Peyer's patch (tissue), 4 donors: ENCODE data around the gene MS4A2. TPM values are rescaled to one million over a fixed set of nuclear protein-coding genes. Genes with fewer than 3 reads are reported as not detected.
"Not testable (repeated sequence)": the region's sequence is repeated elsewhere in the genome, so short reads cannot be mapped to it uniquely, and the experiment has no call there.

Source experiments
- DNase-seq, 3 donors: peaks; one replicate each; pipeline ENCODE4 v3.0.0-alpha.2; 2017 to 2019
- H3K27ac ChIP-seq, 4 donors: fragments of 200-600 bp; sonication (generic); one replicate each; pipeline ENCODE4 v1.5.1; 2016 to 2019
- H3K27me3 ChIP-seq, 2 donors: fragments of 200-600 bp; sonication (generic); one replicate each; pipeline ENCODE4 v1.5.1; 2019
- H3K36me3 ChIP-seq, 3 donors: fragments of 200-600 bp; sonication (generic); one replicate each; pipeline ENCODE4 v1.5.1; 2016 to 2019
- H3K4me1 ChIP-seq, 4 donors: fragments of 200-600 bp; sonication (generic); one replicate each; pipeline ENCODE4 v1.5.1; 2016 to 2019
- H3K4me3 ChIP-seq, 4 donors: fragments of 200-600 bp; sonication (generic); 1 replicate in 3 of 4; 2 replicates in 1 of 4; pipeline ENCODE4 v1.5.1; 2016 to 2019; ENCODE audit warnings: mild to moderate bottlenecking in 1 of 4
- H3K9me3 ChIP-seq, 4 donors: fragments of 200-600 bp; sonication (generic); one replicate each; pipeline ENCODE4 v1.5.1; 2016 to 2019; ENCODE audit warnings: mild to moderate bottlenecking in 1 of 4
- POLR2A ChIP-seq, 2 donors: fragments of 450-650 bp; IDR thresholded peaks; one replicate each; pipeline ENCODE4 v1.5.1; 2017; ENCODE audit warnings: antibody characterized with exemption in 2 of 2, mild to moderate bottlenecking in 2 of 2, moderate library complexity in 2 of 2
- total RNA-seq, 4 donors: library from RNA; depleted of rRNA; stranded (reverse); fragments of >200 nt; gene quantifications; one replicate each; pipeline ENCODE4 v1.1.0, GENCODE V29; 2016
- TF ChIP-seq, protein P1 (sequence below), 6 experiments: fragments of 450-650 bp in 4 of 6; fragments of 200-600 bp in 2 of 6; sonication (generic) in 1 of 6; IDR thresholded peaks; one replicate each; pipeline ENCODE4 v1.5.1; 2017 to 2019; ENCODE audit warnings: antibody characterized with exemption in 6 of 6, mild to moderate bottlenecking in 3 of 6, moderate library complexity in 1 of 6

MS4A2 gene
- total RNA-seq, 4 donors from 2014 or later: 0.80 to 3.3 (median 1.0) TPM; not detected in 1

- Histone ChIP-seq H3K27me3 (no peaks in the 10 kb centered on the region), H3K27ac (no peak overlapping the region), H3K4me3 (no peak overlapping the region), H3K36me3 (no peaks in the 10 kb centered on the region), H3K9me3 (no peaks in the 10 kb centered on the region), H3K4me1 (no peaks in the 10 kb centered on the region)
- TF ChIP-seq, protein P1, sequence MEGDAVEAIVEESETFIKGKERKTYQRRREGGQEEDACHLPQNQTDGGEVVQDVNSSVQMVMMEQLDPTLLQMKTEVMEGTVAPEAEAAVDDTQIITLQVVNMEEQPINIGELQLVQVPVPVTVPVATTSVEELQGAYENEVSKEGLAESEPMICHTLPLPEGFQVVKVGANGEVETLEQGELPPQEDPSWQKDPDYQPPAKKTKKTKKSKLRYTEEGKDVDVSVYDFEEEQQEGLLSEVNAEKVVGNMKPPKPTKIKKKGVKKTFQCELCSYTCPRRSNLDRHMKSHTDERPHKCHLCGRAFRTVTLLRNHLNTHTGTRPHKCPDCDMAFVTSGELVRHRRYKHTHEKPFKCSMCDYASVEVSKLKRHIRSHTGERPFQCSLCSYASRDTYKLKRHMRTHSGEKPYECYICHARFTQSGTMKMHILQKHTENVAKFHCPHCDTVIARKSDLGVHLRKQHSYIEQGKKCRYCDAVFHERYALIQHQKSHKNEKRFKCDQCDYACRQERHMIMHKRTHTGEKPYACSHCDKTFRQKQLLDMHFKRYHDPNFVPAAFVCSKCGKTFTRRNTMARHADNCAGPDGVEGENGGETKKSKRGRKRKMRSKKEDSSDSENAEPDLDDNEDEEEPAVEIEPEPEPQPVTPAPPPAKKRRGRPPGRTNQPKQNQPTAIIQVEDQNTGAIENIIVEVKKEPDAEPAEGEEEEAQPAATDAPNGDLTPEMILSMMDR (IDR thresholded peaks at IDR 0.05): no peak
- no peak for TF ChIP-seq POLR2A (IDR thresholded peaks at IDR 0.05)
- no peak for DNase-seq
These were observed 34.1 kb downstream of the MS4A2 start for GRCh38 chr11:60122414-60123036.

DNA sequence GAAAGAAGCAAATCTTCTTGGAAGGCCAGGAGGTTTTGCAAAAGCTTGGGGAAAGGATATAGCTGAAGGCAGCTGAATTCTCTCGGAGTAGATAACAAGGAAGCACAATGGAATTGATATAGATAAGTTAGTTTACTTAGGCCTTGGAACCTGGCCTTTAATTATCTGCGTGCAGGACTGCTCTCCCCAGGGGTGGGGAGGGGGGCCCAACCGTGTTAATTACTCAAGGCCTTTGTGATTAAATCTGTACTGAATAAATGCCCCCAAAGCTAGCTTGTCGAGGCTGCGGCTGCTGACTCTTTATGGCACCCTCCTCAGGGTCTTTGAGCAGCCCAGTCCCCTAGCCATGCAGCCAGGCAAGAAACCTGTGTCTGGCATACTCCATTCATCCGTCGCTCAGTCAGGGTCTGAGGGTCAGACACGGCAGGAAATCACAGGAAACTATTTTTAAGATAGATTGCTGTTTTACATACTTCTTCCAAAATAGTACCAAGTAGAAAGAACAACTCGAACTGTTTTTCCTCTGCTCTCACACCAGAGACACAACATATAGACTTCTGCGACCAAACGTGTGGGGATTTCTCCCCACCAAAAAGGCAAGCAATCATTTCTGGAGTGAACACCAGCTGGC is 36.5 kb downstream of the MS4A2 start:
- Histone ChIP-seq H3K9me3 (no peaks in the 10 kb centered on the region), H3K36me3 (no peaks in the 10 kb centered on the region), H3K27ac (no peak overlapping the region), H3K27me3 (no peaks in the 10 kb centered on the region), H3K4me1 (no peaks in the 10 kb centered on the region), H3K4me3 (no peak overlapping the region)
- DNase-seq: no peak
- no peak for TF ChIP-seq POLR2A (IDR thresholded peaks at IDR 0.05)
- TF ChIP-seq, protein P1 (IDR thresholded peaks at IDR 0.05): no peak

- no peak overlapping the region for H3K4me3 ChIP-seq
- H3K9me3 ChIP-seq: no peaks in the 10 kb centered on the region
- DNase-seq: no peak
- H3K27me3 ChIP-seq: no peaks in the 10 kb centered on the region
- H3K4me1 ChIP-seq: no peaks in the 10 kb centered on the region
- no peaks in the 10 kb centered on the region for H3K36me3 ChIP-seq
- no peak overlapping the region for H3K27ac ChIP-seq
- no peak for TF ChIP-seq POLR2A (IDR thresholded peaks at IDR 0.05)
- TF ChIP-seq, protein P1 (IDR thresholded peaks at IDR 0.05): no peak
These were observed 37.6 kb downstream of the MS4A2 start for GRCh38 chr11:60125956-60126585.

DNA sequence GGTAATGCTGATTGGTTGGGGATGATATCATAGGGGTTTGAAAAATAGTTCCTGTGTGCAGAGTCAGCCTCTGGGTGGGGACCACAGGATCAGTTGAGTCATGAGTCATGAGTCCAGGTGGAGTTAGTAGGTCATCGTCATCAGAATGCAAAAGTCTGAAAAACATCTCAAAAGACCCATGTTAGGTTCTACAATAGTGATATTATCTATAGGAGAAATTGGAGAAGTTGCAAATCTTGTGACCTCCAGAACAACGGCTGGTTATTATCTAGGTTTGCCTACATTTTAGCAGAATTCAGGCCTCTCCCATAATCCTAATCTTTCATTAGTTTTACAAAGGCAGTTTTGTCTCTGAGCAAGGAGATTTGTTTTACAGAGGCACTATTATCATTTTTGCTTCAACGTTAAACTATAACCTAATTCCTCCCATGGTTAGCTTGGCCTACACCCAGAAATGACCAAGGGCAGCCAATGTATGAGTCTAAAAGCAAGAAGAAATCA is 38.9 kb downstream of the MS4A2 start:
- Histone ChIP-seq H3K4me1 (no peaks in the 10 kb centered on the region), H3K36me3 (no peaks in the 10 kb centered on the region), H3K4me3 (no peak overlapping the region), H3K27me3 (no peaks in the 10 kb centered on the region), H3K9me3 (no peaks in the 10 kb centered on the region), H3K27ac (no peak overlapping the region)
- TF ChIP-seq POLR2A (IDR thresholded peaks at IDR 0.05): no peak
- TF ChIP-seq, protein P1 (IDR thresholded peaks at IDR 0.05): no peak
- DNase-seq: no peak

GRCh38 chr11:60128376-60128775 is 39.9 kb downstream of the MS4A2 start:
- H3K27me3 ChIP-seq: no peaks in the 10 kb centered on the region
- TF ChIP-seq POLR2A (IDR thresholded peaks at IDR 0.05): no peak
- TF ChIP-seq, protein P1 (IDR thresholded peaks at IDR 0.05): no peak

DNA sequence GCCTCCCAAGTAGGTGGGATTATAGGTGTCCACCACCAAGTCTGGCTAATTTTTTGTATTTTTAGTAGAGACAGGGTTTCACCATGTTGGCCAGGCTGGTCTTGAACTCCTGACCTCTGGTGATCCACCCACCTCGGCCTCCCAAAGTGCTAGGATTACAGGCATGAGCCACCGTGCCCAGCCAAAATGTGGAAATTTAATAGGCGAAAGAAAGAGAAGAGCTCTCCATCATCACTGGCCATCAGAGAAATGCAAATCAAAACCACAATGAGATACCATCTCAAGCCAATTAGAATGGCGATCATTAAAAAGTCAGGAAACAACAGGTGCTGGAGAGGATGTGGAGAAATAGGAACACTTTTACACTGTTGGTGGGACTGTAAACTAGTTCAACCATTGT is 40.4 kb downstream of the MS4A2 start:
- not testable (repeated sequence) for H3K4me3 ChIP-seq, H3K36me3 ChIP-seq, H3K27ac ChIP-seq, H3K27me3 ChIP-seq, DNase-seq, H3K9me3 ChIP-seq, H3K4me1 ChIP-seq

More at GRCh38 chr11:60128376-60128775, 39.9 kb downstream of the MS4A2 start:
- Histone ChIP-seq H3K9me3 (no peaks in the 10 kb centered on the region), H3K4me1 (no peaks in the 10 kb centered on the region), H3K27ac (no peak overlapping the region), H3K36me3 (no peaks in the 10 kb centered on the region), H3K4me3 (no peak overlapping the region)
- no peak for DNase-seq
